HCT116 (cell line): ENCODE measurements around the gene SCN3A. TPM values are rescaled to one million over a fixed set of nuclear protein-coding genes. Genes with fewer than 3 reads are reported as not detected.

Source experiments
- ATAC-seq: fragments of 200-7000 bp; cut with Tn5 transposase; 2 replicates; pipeline ENCODE4 v1.9.1; 2020; ENCODE audit warnings: mild to moderate bottlenecking, moderate library complexity
- BruUV-seq: library from RNA; stranded (reverse); fragments of 400-500 nt; replicated peaks from 2 replicates; lab custom pipeline; 2021; lab: Mats Ljungman, UMichigan
- CTCF ChIA-PET: fragments of 300-600 bp; sonication (Branson Sonifier 250); formaldehyde crosslinking; loops from one replicate; lab custom pipeline; 2021; ENCODE audit warnings: antibody characterized with exemption; lab: Charles Lee
- POLR2A ChIA-PET: fragments of 300-600, 350-600 bp; sonication (Branson Sonifier 250); formaldehyde crosslinking; loops from one replicate; lab custom pipeline; 2021; ENCODE audit warnings: antibody characterized with exemption; lab: Charles Lee
- RAD21 ChIA-PET, 2 experiments: fragments of 300-600 bp; sonication (Branson Sonifier 250); formaldehyde crosslinking; loops; one replicate each; lab custom pipeline; 2023; ENCODE audit warnings: low total read pairs in 2 of 2; ENCODE audit not compliant: uncharacterized antibody in 2 of 2, unreplicated experiment in 2 of 2, low non-redundant PET in 1 of 2; lab: Charles Lee
- DNase-seq: peaks from one replicate; pipeline ENCODE4 v3.0.0-alpha.2; 2010; ENCODE audit warnings: low read depth, low spot score
- H2AFZ ChIP-seq: fragments of 200-600 bp; shearing (Covaris generic), sonication (generic); 2 replicates; pipeline ENCODE4 v1.6.1; 2017; ENCODE audit warnings: low read depth, mixed run types, mixed read lengths, antibody characterized with exemption, low read length; ENCODE audit not compliant: poor library complexity, severe bottlenecking
- H3K27ac ChIP-seq: 2 replicates; pipeline ENCODE4 v1.5.1; 2012; ENCODE audit warnings: low read depth, low read length
- H3K27me3 ChIP-seq: fragments of 200-600 bp; sonication (generic); 2 replicates; pipeline ENCODE4 v1.6.1; 2016; ENCODE audit warnings: mixed run types, low read length, mixed read lengths; ENCODE audit not compliant: insufficient read depth
- H3K36me3 ChIP-seq, 2 experiments: fragments of 200-500 bp in 1 of 2; fragments of 200-600 bp in 1 of 2; sonication (Bioruptor generic) in 1 of 2; sonication (generic) in 1 of 2; 2 replicates each; pipeline versions ENCODE4 v1.5.1 to v1.6.1; 2014 to 2016; ENCODE audit warnings: low read length in 2 of 2, inconsistent platforms in 1 of 2, mixed read lengths in 1 of 2, mixed run types in 1 of 2; ENCODE audit not compliant: insufficient read depth in 2 of 2, control insufficient read depth in 1 of 2
- H3K4me1 ChIP-seq, 2 experiments: fragments of 200-600 bp in 1 of 2; sonication (generic) in 1 of 2; 2 replicates each; pipeline versions ENCODE4 v1.5.1 to v1.6.1; 2012 to 2017; ENCODE audit warnings: low read length in 2 of 2, inconsistent platforms in 1 of 2, mild to moderate bottlenecking in 1 of 2, mixed read lengths in 1 of 2, mixed run types in 1 of 2, moderate library complexity in 1 of 2; ENCODE audit not compliant: insufficient read depth in 2 of 2, control insufficient read depth in 1 of 2
- H3K4me2 ChIP-seq: fragments of 200-600 bp; sonication (generic); 2 replicates; pipeline ENCODE4 v1.6.1; 2017; ENCODE audit warnings: mixed run types, low read length, mixed read lengths
- H3K4me3 ChIP-seq, 2 experiments: fragments of 200-600 bp in 1 of 2; sonication (generic) in 1 of 2; replicated peaks in 1 of 2; 2 replicates each; pipeline ENCODE4 v1.5.1; 2011 to 2016; ENCODE audit warnings: low read length in 2 of 2, control low read depth in 1 of 2, low read depth in 1 of 2, mild to moderate bottlenecking in 1 of 2, mixed read lengths in 1 of 2, mixed run types in 1 of 2
- H3K79me2 ChIP-seq: fragments of 200-600 bp; sonication (generic); 2 replicates; pipeline ENCODE4 v1.6.1; 2017; ENCODE audit warnings: mild to moderate bottlenecking, mixed run types, low read length, moderate library complexity, mixed read lengths; ENCODE audit not compliant: insufficient read depth
- H3K9ac ChIP-seq: fragments of 200-600 bp; sonication (generic); 2 replicates; pipeline ENCODE4 v1.6.1; 2016; ENCODE audit warnings: low read length, mixed read lengths
- H3K9me2 ChIP-seq: fragments of 200-600 bp; sonication (generic), shearing (Covaris generic); 2 replicates; pipeline ENCODE4 v1.6.1; 2017; ENCODE audit warnings: mixed run types, mild to moderate bottlenecking, moderate library complexity; ENCODE audit not compliant: insufficient read depth
- H3K9me3 ChIP-seq, 2 experiments: fragments of 200-500 bp in 1 of 2; fragments of 200-600 bp in 1 of 2; sonication (Bioruptor generic) in 1 of 2; sonication (generic) in 1 of 2; 2 replicates each; pipeline ENCODE4 v1.6.1; 2014 to 2017; ENCODE audit warnings: low read length in 2 of 2, mixed read lengths in 2 of 2, inconsistent platforms in 1 of 2, low read depth in 1 of 2, mild to moderate bottlenecking in 1 of 2, mixed run types in 1 of 2, moderate library complexity in 1 of 2; ENCODE audit not compliant: control insufficient read depth in 1 of 2, insufficient read depth in 1 of 2
- H4K20me1 ChIP-seq: fragments of 200-600 bp; sonication (generic), shearing (Covaris generic); 2 replicates; pipeline ENCODE4 v1.6.1; 2017; ENCODE audit warnings: mixed run types, mild to moderate bottlenecking, moderate library complexity; ENCODE audit not compliant: insufficient read depth
- ATF3 ChIP-seq: IDR thresholded peaks from 2 replicates; pipeline ENCODE4 v1.6.1; 2012
- CBX3 ChIP-seq: IDR thresholded peaks from 2 replicates; pipeline ENCODE4 v1.6.1; 2012; ENCODE audit warnings: low read depth
- EGR1 ChIP-seq: IDR thresholded peaks from 2 replicates; pipeline ENCODE4 v1.6.1; 2012; ENCODE audit warnings: low read depth
- EZH2phosphoT487 ChIP-seq: fragments of 200-600 bp; IDR thresholded peaks from 2 replicates; pipeline ENCODE4 v1.6.1; 2018; ENCODE audit warnings: antibody characterized with exemption, borderline replicate concordance
- FOSL1 ChIP-seq: IDR thresholded peaks from 2 replicates; pipeline ENCODE4 v1.6.1; 2012; ENCODE audit warnings: low read depth
- JUND ChIP-seq: IDR thresholded peaks from 2 replicates; pipeline ENCODE4 v1.6.1; 2012
- POLR2A ChIP-seq: IDR thresholded peaks from 2 replicates; pipeline ENCODE4 v1.7.0; 2011; ENCODE audit warnings: borderline replicate concordance; ENCODE audit not compliant: insufficient read depth, insufficient read length; ENCODE audit errors: extremely low read depth
- POLR2AphosphoS5 ChIP-seq: IDR thresholded peaks from 2 replicates; pipeline ENCODE4 v1.6.1; 2011; ENCODE audit warnings: mild to moderate bottlenecking, low read depth, low read length, moderate library complexity
- REST ChIP-seq: IDR thresholded peaks from 2 replicates; pipeline ENCODE4 v1.6.1; 2012; ENCODE audit warnings: low read depth
- SIN3A ChIP-seq: IDR thresholded peaks from 2 replicates; pipeline ENCODE4 v1.6.1; 2012; ENCODE audit warnings: low read depth
- SP1 ChIP-seq: IDR thresholded peaks from 2 replicates; pipeline ENCODE4 v1.6.1; 2012; ENCODE audit warnings: low read depth
- SRF ChIP-seq: IDR thresholded peaks from 2 replicates; pipeline ENCODE4 v1.6.1; 2012; ENCODE audit warnings: low read depth
- YY1 ChIP-seq: IDR thresholded peaks from 2 replicates; pipeline ENCODE4 v1.6.1; 2011; ENCODE audit warnings: low read length, low read depth, moderate library complexity, mild to moderate bottlenecking; ENCODE audit not compliant: insufficient replicate concordance; ENCODE audit errors: extremely low read depth
- ZBTB33 ChIP-seq: IDR thresholded peaks from 2 replicates; pipeline ENCODE4 v1.6.1; 2011; ENCODE audit warnings: mild to moderate bottlenecking, low read length, moderate library complexity; ENCODE audit not compliant: insufficient replicate concordance; ENCODE audit errors: extremely low read depth
- ZFX ChIP-seq: fragments of 450-650 bp; IDR thresholded peaks from 2 replicates; pipeline ENCODE4 v1.6.1; 2017
- intact Hi-C: fragments of 100-400 bp; cut with micrococcal nuclease; formaldehyde crosslinking; loops from 2 replicates; pipeline ENCODE4 v1.10.0; 2022
- total RNA-seq: library from RNA; stranded (reverse); gene quantifications from one replicate; pipeline ENCODE4 v1.2.1, GENCODE V29; 2021; ENCODE audit not compliant: unreplicated experiment

The SCN3A gene
- total RNA-seq, 1 experiment from 2014 or later, result not detected

GRCh38 chr2:165122521-165122920, 81.3 kb downstream of the SCN3A start:
- POLR2A ChIA-PET, result interaction anchor here (1.5 kb wide), 1 partner anchor 8 kb away, joined by 3 read pairs; no protein-coding TSS in a partner anchor
- no TSS peak for BruUV-seq
- DNase-seq, result no peak

GRCh38 chr2:165120740-165121467, 82.9 kb downstream of the SCN3A start:
- no peak overlapping the region for H3K27ac ChIP-seq
- no peaks in the 10 kb centered on the region for H3K36me3 ChIP-seq
- no peaks in the 10 kb centered on the region for H4K20me1 ChIP-seq
- no peak overlapping the region for H3K4me2 ChIP-seq
- H3K9ac ChIP-seq, result no peak overlapping the region
- no peaks in the 10 kb centered on the region for H3K9me2 ChIP-seq
- no peaks in the 10 kb centered on the region for H3K79me2 ChIP-seq
- no peak overlapping the region for H3K4me3 ChIP-seq
- BruUV-seq, result no TSS peak
- intact Hi-C loops, result no loop called here
- H3K4me1 ChIP-seq, result no peaks in the 10 kb centered on the region
- TF ChIP-seq SRF (no peak), SP1 (no peak), YY1 (no peak), POLR2A (no peak), CBX3 (no peak), ZFX (no peak), ZBTB33 (no peak), REST (no peak), SIN3A (no peak), POLR2AphosphoS5 (no peak), JUND (no peak), EGR1 (no peak), FOSL1 (no peak)
- peaks cover 11% of the 10 kb centered on the region for H3K27me3 ChIP-seq
- ATAC-seq, result no peak
- no peak overlapping the region for H2AFZ ChIP-seq
- no peaks in the 10 kb centered on the region for H3K9me3 ChIP-seq
- RAD21 ChIA-PET, result no interaction called here
- DNase-seq, result no peak
- CTCF ChIA-PET, result no interaction called here
- POLR2A ChIA-PET, result no interaction called here

More at GRCh38 chr2:165122521-165122920, 81.3 kb downstream of the SCN3A start:
- no peaks in the 10 kb centered on the region for H3K9me3 ChIP-seq
- CTCF ChIA-PET, result no interaction called here
- no peaks in the 10 kb centered on the region for H3K36me3 ChIP-seq
- peaks cover 11% of the 10 kb centered on the region for H3K27me3 ChIP-seq
- intact Hi-C loops, result no loop called here
- no peak overlapping the region for H2AFZ ChIP-seq
- H3K79me2 ChIP-seq, result no peaks in the 10 kb centered on the region
- H3K4me1 ChIP-seq, result no peaks in the 10 kb centered on the region
- H3K9ac ChIP-seq, result no peak overlapping the region
- RAD21 ChIA-PET, result no interaction called here
- no peak for ATAC-seq
- no peak for TF ChIP-seq EZH2phosphoT487
- no peak for TF ChIP-seq YY1
- TF ChIP-seq ATF3, result no peak
- TF ChIP-seq EGR1, result no peak
- no peaks in the 10 kb centered on the region for H4K20me1 ChIP-seq
- H3K27ac ChIP-seq, result no peak overlapping the region
- no peak overlapping the region for H3K4me3 ChIP-seq
- no peak overlapping the region for H3K4me2 ChIP-seq
- no peaks in the 10 kb centered on the region for H3K9me2 ChIP-seq
